ENCODE data around the gene ADGRL1. TPM values are rescaled to one million over a fixed set of nuclear protein-coding genes. Genes with fewer than 3 reads are reported as not detected.
"Not testable (repeated sequence)": the region's sequence is repeated elsewhere in the genome, so short reads cannot be mapped to it uniquely, and the experiment has no call there.

Gene ADGRL1
- total and polyA plus RNA-seq, 7 donors, result 3.0 to 37.5 (median 12.5) TPM

DNA sequence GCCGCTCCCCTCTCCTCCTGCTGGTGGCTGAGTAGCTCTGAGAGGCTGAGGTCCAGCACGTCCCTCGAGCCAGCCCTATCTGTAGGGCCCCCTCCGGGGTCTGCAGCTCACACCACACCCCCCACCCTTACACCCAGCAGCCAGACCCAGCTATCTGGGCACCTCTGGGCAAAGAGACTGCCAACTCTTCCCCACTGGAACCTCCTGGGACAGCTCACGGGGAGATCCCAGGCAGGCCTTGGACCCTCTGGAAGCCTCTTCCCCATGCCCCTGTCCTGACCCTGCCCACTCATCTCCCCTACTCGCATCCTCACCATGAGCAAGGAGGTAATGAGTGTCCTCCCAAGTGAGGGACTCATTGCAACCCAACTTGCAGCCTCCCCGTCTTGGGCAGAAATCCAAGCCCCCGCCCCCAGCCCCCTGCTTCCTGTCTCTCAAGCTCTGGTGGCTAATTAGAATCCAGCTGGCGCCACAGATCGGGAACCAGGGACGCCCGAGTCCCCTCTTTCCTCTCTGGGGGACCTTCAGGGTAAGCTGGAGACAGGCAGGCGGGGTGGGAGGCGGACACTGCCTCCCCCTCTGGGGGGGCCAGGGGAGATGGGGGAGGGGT, 22.1 kb downstream of the ADGRL1 start:
- Histone ChIP-seq H3K4me3 (no peak overlapping the region), H3K27me3 (no peaks in the 10 kb centered on the region), H3K27ac (no peak overlapping the region), H3K4me1 (peaks cover 0 to 11% (median 5%) of the 10 kb centered on the region in 4 donors), H3K36me3 (no peaks in the 10 kb centered on the region), H3K9me3 (no peaks in the 10 kb centered on the region)
- 69 to 91% methylated on average over 14 of the region's 14 CpGs for WGBS, 2 donors
- TF ChIP-seq EP300 (IDR thresholded peaks at IDR 0.05) (no peak), POLR2A (IDR thresholded peaks at IDR 0.05) (no peak), POLR2AphosphoS5 (IDR thresholded peaks at IDR 0.05) (no peak)
- TF ChIP-seq, protein P1, sequence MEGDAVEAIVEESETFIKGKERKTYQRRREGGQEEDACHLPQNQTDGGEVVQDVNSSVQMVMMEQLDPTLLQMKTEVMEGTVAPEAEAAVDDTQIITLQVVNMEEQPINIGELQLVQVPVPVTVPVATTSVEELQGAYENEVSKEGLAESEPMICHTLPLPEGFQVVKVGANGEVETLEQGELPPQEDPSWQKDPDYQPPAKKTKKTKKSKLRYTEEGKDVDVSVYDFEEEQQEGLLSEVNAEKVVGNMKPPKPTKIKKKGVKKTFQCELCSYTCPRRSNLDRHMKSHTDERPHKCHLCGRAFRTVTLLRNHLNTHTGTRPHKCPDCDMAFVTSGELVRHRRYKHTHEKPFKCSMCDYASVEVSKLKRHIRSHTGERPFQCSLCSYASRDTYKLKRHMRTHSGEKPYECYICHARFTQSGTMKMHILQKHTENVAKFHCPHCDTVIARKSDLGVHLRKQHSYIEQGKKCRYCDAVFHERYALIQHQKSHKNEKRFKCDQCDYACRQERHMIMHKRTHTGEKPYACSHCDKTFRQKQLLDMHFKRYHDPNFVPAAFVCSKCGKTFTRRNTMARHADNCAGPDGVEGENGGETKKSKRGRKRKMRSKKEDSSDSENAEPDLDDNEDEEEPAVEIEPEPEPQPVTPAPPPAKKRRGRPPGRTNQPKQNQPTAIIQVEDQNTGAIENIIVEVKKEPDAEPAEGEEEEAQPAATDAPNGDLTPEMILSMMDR (IDR thresholded peaks at IDR 0.05), result no peak
- DNase-seq, result no peak
- intact Hi-C loops (cut with DNase I), result no loop called here

DNA sequence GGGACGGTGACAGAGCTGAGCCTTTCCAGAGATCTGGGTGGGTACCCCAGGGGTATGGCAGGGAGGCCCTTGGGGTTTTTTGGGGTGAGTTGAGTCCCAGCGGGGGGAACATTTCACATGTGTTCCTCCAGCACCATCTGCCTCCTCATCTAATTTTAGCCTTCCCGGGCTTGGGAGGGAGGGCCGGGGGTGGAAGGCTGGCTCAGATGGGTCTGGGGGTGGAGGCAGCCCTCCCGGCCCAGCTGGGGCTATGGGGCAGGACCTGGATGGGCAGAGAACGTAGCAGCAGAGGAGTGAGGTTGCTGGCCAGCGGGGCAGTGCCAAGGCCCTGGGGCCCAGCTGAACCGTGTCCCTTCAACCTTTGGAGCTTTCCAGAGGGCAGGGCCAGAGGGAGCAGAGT, 23.5 kb downstream of the ADGRL1 start:
- intact Hi-C loops (cut with DNase I), result no loop called here
- Histone ChIP-seq H3K27ac (no peak overlapping the region), H3K4me1 (peaks cover 0 to 11% (median 5%) of the 10 kb centered on the region in 4 donors), H3K27me3 (no peaks in the 10 kb centered on the region), H3K4me3 (no peak overlapping the region), H3K9me3 (no peaks in the 10 kb centered on the region), H3K36me3 (peaks cover under 1 to 4% (median 1%) of the 10 kb centered on the region in 4 donors)
- TF ChIP-seq, protein P1 (IDR thresholded peaks at IDR 0.05), result no peak
- TF ChIP-seq POLR2AphosphoS5 (IDR thresholded peaks at IDR 0.05) (no peak), EP300 (IDR thresholded peaks at IDR 0.05) (no peak), POLR2A (IDR thresholded peaks at IDR 0.05) (no peak)
- WGBS, 2 donors, result 80 to 90% methylated on average over 8 of the region's 8 CpGs
- no peak for DNase-seq

DNA sequence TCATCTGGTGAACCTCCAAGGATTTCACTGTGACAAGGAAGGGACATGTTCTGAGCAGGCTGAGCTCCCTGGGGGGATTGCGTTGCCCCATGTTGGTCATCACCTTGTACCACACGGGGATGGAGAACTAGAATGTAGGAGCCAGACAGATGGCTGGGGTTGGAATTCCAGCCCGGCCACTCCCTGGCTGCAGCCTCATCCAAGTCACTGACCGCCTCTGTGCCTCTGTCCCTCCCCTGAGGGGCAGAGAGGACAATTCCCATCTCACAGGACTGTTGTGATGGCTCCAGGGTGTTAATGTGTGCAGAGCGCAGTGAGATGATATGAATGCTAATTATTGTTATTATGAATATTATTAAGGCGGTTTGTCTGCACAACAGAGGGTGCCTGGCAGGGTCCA, 24.1 kb downstream of the ADGRL1 start:
- Histone ChIP-seq H3K4me3 (no peak overlapping the region), H3K27ac (no peak overlapping the region), H3K27me3 (no peaks in the 10 kb centered on the region), H3K4me1 (peaks cover 0 to 11% (median 5%) of the 10 kb centered on the region in 4 donors), H3K36me3 (peaks cover 6 to 10% (median 7%) of the 10 kb centered on the region in 4 donors), H3K9me3 (no peaks in the 10 kb centered on the region)
- DNase-seq, result no peak
- intact Hi-C loops (cut with DNase I), result no loop called here
- TF ChIP-seq POLR2AphosphoS5 (IDR thresholded peaks at IDR 0.05), result no peak
- no peak for TF ChIP-seq POLR2A (IDR thresholded peaks at IDR 0.05)
- WGBS, 2 donors, result 91 to 95% methylated on average over 6 of the region's 6 CpGs

DNA sequence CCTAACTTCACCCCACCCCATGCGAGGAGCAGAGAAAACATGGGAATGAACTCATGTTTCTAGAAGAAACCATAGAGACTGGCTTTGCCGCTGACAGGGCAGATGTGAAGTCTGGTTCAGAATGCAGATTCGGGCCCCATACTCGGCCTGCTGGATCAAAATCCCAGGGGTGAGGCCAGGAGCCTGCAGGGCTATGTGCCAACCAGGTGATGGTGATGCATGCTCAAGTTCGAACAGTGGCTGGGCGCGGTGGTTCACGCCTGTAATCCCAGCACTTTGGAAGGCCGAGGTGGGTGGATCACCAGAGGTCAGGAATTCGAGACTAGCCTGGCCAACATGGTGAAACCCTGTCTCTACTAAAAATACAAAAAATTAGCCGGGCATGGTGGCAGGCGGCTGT, 24.8 kb downstream of the ADGRL1 start:
- H3K4me1 ChIP-seq, result peaks cover 0 to 11% (median 5%) of the 10 kb centered on the region in 4 donors
- H3K36me3 ChIP-seq, result peaks cover 8 to 17% (median 14%) of the 10 kb centered on the region in 4 donors
- H3K9me3 ChIP-seq; H3K27ac ChIP-seq; H3K4me3 ChIP-seq; DNase-seq; H3K27me3 ChIP-seq; intact Hi-C loops (cut with DNase I): not testable (repeated sequence)
- WGBS, 2 donors, result 61 to 84% methylated on average over 12 of the region's 12 CpGs

DNA sequence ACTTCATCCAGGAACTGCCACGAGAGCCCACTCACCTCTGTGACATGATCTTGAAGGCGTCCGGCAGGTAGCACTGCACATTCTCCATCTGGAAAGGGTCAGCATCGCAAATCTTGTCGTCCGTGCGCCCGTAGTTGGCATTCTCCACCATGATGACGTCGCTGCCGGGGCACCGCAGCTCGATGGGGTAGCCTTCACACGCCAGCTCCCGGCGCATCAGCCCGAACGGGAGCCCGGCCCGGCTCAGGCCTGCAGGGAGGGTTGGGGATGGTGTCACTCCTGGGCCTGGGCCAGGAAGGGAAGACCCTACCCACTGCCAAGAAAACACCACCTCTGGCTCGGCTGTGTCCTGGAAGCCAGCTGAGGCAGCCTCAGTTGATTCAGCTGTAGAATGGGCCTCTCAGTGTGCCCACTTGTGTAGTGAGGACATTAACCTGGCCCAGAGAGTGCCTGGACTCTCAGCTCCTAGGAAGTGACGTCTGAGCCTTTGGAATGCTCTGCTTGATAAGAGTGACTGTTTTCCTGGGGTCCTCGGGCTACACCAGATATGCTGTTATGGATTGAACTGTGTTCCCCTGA, 28.4 kb downstream of the ADGRL1 start:
- H3K4me1 ChIP-seq, result peaks cover 0 to 11% (median 5%) of the 10 kb centered on the region in 4 donors
- H3K4me3 ChIP-seq, result no peak overlapping the region
- 94 to 96% methylated on average over 23 of the region's 23 CpGs for WGBS, 2 donors
- DNase-seq, result no peak
- intact Hi-C loops (cut with DNase I), result no loop called here
- H3K27ac ChIP-seq, result no peak overlapping the region
- no peaks in the 10 kb centered on the region for H3K27me3 ChIP-seq
- H3K36me3 ChIP-seq, result peaks cover 8 to 49% (median 17%) of the 10 kb centered on the region in 4 donors
- TF ChIP-seq EP300 (IDR thresholded peaks at IDR 0.05) (no peak), POLR2AphosphoS5 (IDR thresholded peaks at IDR 0.05) (no peak), POLR2A (IDR thresholded peaks at IDR 0.05) (no peak)
- TF ChIP-seq, protein P1 (IDR thresholded peaks at IDR 0.05), result no peak
- H3K9me3 ChIP-seq, result no peaks in the 10 kb centered on the region
